Measurements from ENCODE around the gene MMP28.

Gene MMP28

GRCh38 chr17:35793257-35793656 is 2.2 kb downstream of the MMP28 start:
- in situ Hi-C loops (cut with MboI; ENCODE audit: low sequenced_read_pairs, unreplicated experiment): no loop called here
- TF ChIP-seq CTCF (IDR thresholded peaks at IDR 0.05; ENCODE audit: borderline replicate concordance, control extremely low read depth, extremely low read depth, insufficient read depth, missing control alignments): no peak
- DNase-seq (ENCODE audit: low spot score): no peak

GRCh38 chr17:35791681-35792350 is 3.6 kb downstream of the MMP28 start:
- in situ Hi-C loops (cut with MboI; ENCODE audit: low sequenced_read_pairs, unreplicated experiment): no loop called here
- no peak for DNase-seq (ENCODE audit: low spot score)
- no peak for TF ChIP-seq CTCF (IDR thresholded peaks at IDR 0.05; ENCODE audit: borderline replicate concordance, control extremely low read depth, extremely low read depth, insufficient read depth, missing control alignments)

GRCh38 chr17:35790841-35791240 is 4.6 kb downstream of the MMP28 start:
- TF ChIP-seq CTCF (IDR thresholded peaks at IDR 0.05; ENCODE audit: borderline replicate concordance, control extremely low read depth, extremely low read depth, insufficient read depth, missing control alignments): no peak
- in situ Hi-C loops (cut with MboI; ENCODE audit: low sequenced_read_pairs, unreplicated experiment): no loop called here

GRCh38 chr17:35788477-35789368 is 6.7 kb downstream of the MMP28 start:
- DNase-seq (ENCODE audit: low spot score): no peak
- TF ChIP-seq CTCF (IDR thresholded peaks at IDR 0.05; ENCODE audit: borderline replicate concordance, control extremely low read depth, extremely low read depth, insufficient read depth, missing control alignments): no peak
- in situ Hi-C loops (cut with MboI; ENCODE audit: low sequenced_read_pairs, unreplicated experiment): no loop called here

More at GRCh38 chr17:35790841-35791240, 4.6 kb downstream of the MMP28 start:
- DNase-seq (ENCODE audit: low spot score): no peak

- no peak for TF ChIP-seq CTCF (IDR thresholded peaks at IDR 0.05; ENCODE audit: borderline replicate concordance, control extremely low read depth, extremely low read depth, insufficient read depth, missing control alignments)
- in situ Hi-C loops (cut with MboI; ENCODE audit: low sequenced_read_pairs, unreplicated experiment): no loop called here
- no peak for DNase-seq (ENCODE audit: low spot score)
Measured at GRCh38 chr17:35786941-35787432, 8.5 kb downstream of the MMP28 start.

- no peak for TF ChIP-seq CTCF (IDR thresholded peaks at IDR 0.05; ENCODE audit: borderline replicate concordance, control extremely low read depth, extremely low read depth, insufficient read depth, missing control alignments)
- in situ Hi-C loops (cut with MboI; ENCODE audit: low sequenced_read_pairs, unreplicated experiment): no loop called here
- no peak for DNase-seq (ENCODE audit: low spot score)
Measured at GRCh38 chr17:35784895-35785294, 10.5 kb downstream of the MMP28 start.

Data from GM13976 (cell line).